ENCODE results near the gene PON2. TPM values are rescaled to one million over a fixed set of nuclear protein-coding genes. Genes with fewer than 3 reads are reported as not detected.

PON2 gene
- total and polyA plus RNA-seq, 10 of the 15 experiments (the other 5 are each of a cell fraction or from before 2014, with no cell fraction given) = 22.9 to 127 (median 46.1) TPM

GRCh38 chr7:95441042-95441823, 6.4 kb upstream of the PON2 start:
- SMC1A ChIA-PET (ENCODE audit: uncharacterized antibody, unreplicated experiment) = interaction anchor here (1.0 to 1.4 kb wide), 2 partner anchors 9 to 35 kb away, joined by 3 to 5 read pairs; no protein-coding TSS in a partner anchor
- Histone ChIP-seq H3K27me3 (replicated peaks in 1 of 2; ENCODE audit: control insufficient read depth in 2 of 2, insufficient read depth in 2 of 2, low read length in 1 of 2) (no peaks in the 10 kb centered on the region), H3K36me3 (ENCODE audit: control insufficient read depth in 2 of 2, insufficient read depth in 2 of 2, low read length in 1 of 2) (no peaks in the 10 kb centered on the region), H3K9ac (ENCODE audit: control insufficient read depth, insufficient read depth, low read length) (no peak overlapping the region), H3K9me3 (replicated peaks; ENCODE audit: control insufficient read depth, insufficient read depth, low read length) (no peaks in the 10 kb centered on the region), H2AFZ (ENCODE audit: control insufficient read depth, low read depth, low read length) (no peak overlapping the region), H3K4me2 (ENCODE audit: control insufficient read depth, insufficient read depth) (no peak overlapping the region), H3K27ac (ENCODE audit: control insufficient read depth, insufficient read depth) (no peak overlapping the region), H3K4me3 (no peak overlapping the region), H3K4me1 (ENCODE audit: control insufficient read depth, insufficient read depth, low read length) (no peaks in the 10 kb centered on the region), H4K20me1 (ENCODE audit: control insufficient read depth, insufficient read depth) (no peaks in the 10 kb centered on the region), H3K79me2 (ENCODE audit: control insufficient read depth, insufficient read depth, low read length) (no peaks in the 10 kb centered on the region)
- POLR2A ChIA-PET = no interaction called here
- RAD21 ChIA-PET (ENCODE audit: unreplicated experiment) = no interaction called here
- FAIRE-seq (no peak), DNase-seq (ENCODE audit: low read depth, low spot score) (no peak), ATAC-seq (no peak)
- no TSS peak for BruUV-seq (replicated peaks)
- CTCF ChIA-PET = no interaction called here
- WGBS (ENCODE audit: insufficient coverage, insufficient replicate concordance, low lambda C conversion rate, missing lambda C conversion rate) = 61% methylated on average over 7 of the region's 7 CpGs
- intact Hi-C loops (cut with micrococcal nuclease; ENCODE audit: unreplicated experiment) = no loop called here
- TF ChIP-seq MXI1 (IDR thresholded peaks at IDR 0.05; ENCODE audit: low read depth, low read length) (no peak), ZNF24 (IDR thresholded peaks at IDR 0.05) (no peak), PAX5 (IDR thresholded peaks at IDR 0.05; ENCODE audit: borderline replicate concordance, low read depth, low read length) (no peak), CHD1 (IDR thresholded peaks at IDR 0.05; ENCODE audit: low read depth, low read length) (no peak), KLF5 (IDR thresholded peaks at IDR 0.05; ENCODE audit: partially characterized antibody) (no peak), ATF2 (IDR thresholded peaks at IDR 0.05; ENCODE audit: low read length) (no peak), YY1 (IDR thresholded peaks at IDR 0.05; ENCODE audit: low read depth, low read length) (no peak), MEF2A (IDR thresholded peaks at IDR 0.05; ENCODE audit: insufficient read depth, low read depth, low read length) (no peak), POLR2AphosphoS2 (IDR thresholded peaks at IDR 0.05; ENCODE audit: low read depth, low read length) (no peak), CBX5 (IDR thresholded peaks at IDR 0.05; ENCODE audit: low read depth) (no peak), ZBTB4 (CRISPR knock-in tag; IDR thresholded peaks at IDR 0.05) (no peak), SPI1 (IDR thresholded peaks at IDR 0.05; ENCODE audit: borderline replicate concordance, insufficient read depth, low read depth, low read length) (no peak), HDAC6 (IDR thresholded peaks at IDR 0.05; ENCODE audit: unreplicated experiment) (no peak), RB1 (IDR thresholded peaks at IDR 0.05; ENCODE audit: borderline replicate concordance) (no peak), SMC3 (IDR thresholded peaks at IDR 0.05; ENCODE audit: borderline replicate concordance, low read length) (no peak)
- in situ Hi-C loops (cut with MboI) = no loop called here
